BLaER1 treated with 17β-estradiol and CSF1 and Interleukin-3, amounts not matched to agents 10 nM and 100 nM (cell line): ENCODE measurements around the gene HIBCH.

Experiments
- H3K27ac ChIP-seq, 11 experiments: shearing (Covaris generic); formaldehyde crosslinking; 2 replicates each; pipeline ENCODE4 v1.8.1; 2022
- H3K27me3 ChIP-seq, 11 experiments: shearing (Covaris generic); formaldehyde crosslinking; 2 replicates each; pipeline ENCODE4 v1.8.1; 2022
- H3K36me3 ChIP-seq, 11 experiments: shearing (Covaris generic); formaldehyde crosslinking; 2 replicates each; pipeline ENCODE4 v1.8.1; 2022
- H3K4me1 ChIP-seq, 10 experiments: shearing (Covaris generic); formaldehyde crosslinking; 2 replicates each; pipeline ENCODE4 v1.8.1; 2022
- H3K4me2 ChIP-seq, 11 experiments: shearing (Covaris generic); formaldehyde crosslinking; 2 replicates each; pipeline ENCODE4 v1.8.1; 2022
- H3K4me3 ChIP-seq, 10 experiments: shearing (Covaris generic); formaldehyde crosslinking; 2 replicates each; pipeline ENCODE4 v1.8.1; 2022
- H3K9ac ChIP-seq, 11 experiments: shearing (Covaris generic); formaldehyde crosslinking; 2 replicates each; pipeline ENCODE4 v1.8.1; 2022
- H3K9me3 ChIP-seq, 11 experiments: shearing (Covaris generic); formaldehyde crosslinking; replicated peaks in 1 of 11; 2 replicates each; pipeline ENCODE4 v1.8.1; 2022
- H4K20me1 ChIP-seq, 11 experiments: shearing (Covaris generic); formaldehyde crosslinking; 2 replicates each; pipeline ENCODE4 v1.8.1; 2022
- Cebpa-rat ChIP-seq, 11 experiments: shearing (Covaris generic); IDR thresholded peaks; 2 replicates each; pipeline ENCODE4 v1.8.1; 2022

Gene HIBCH

GRCh38 chr2:190334479-190335224, 15.0 kb upstream of the HIBCH start:
- no peak overlapping the region for H3K27ac ChIP-seq
- H3K4me1 ChIP-seq, result peaks cover 0 to 7% (median 2%) of the 10 kb centered on the region in 10 experiments; a peak in 8 of 20 replicates
- H3K9me3 ChIP-seq, result 0 out of 22 replicates have a peak, but pooled peaks cover 0 to 4% (median 0%) of the 10 kb centered on the region in 11 experiments
- no peaks in the 10 kb centered on the region for H3K36me3 ChIP-seq
- H3K4me2 ChIP-seq, result peak overlapping the region in 3 of 11 experiments; percentile 4 to 39 (median 13); a peak in 4 of 22 replicates
- H3K4me3 ChIP-seq, result no peak overlapping the region
- H4K20me1 ChIP-seq, result no peaks in the 10 kb centered on the region
- no peak for TF ChIP-seq Cebpa-rat (IDR thresholded peaks at IDR 0.05)
- no peaks in the 10 kb centered on the region for H3K27me3 ChIP-seq
- H3K9ac ChIP-seq, result no peak overlapping the region

- Histone ChIP-seq H3K27me3 (no peaks in the 10 kb centered on the region), H3K36me3 (no peaks in the 10 kb centered on the region), H3K9ac (no peak overlapping the region), H4K20me1 (no peaks in the 10 kb centered on the region), H3K9me3 (0 out of 22 replicates have a peak, but pooled peaks cover 0 to 4% (median 0%) of the 10 kb centered on the region in 11 experiments), H3K4me2 (no peak overlapping the region), H3K4me3 (no peak overlapping the region), H3K4me1 (peaks cover 0 to 7% (median 2%) of the 10 kb centered on the region in 10 experiments; a peak in 8 of 20 replicates), H3K27ac (no peak overlapping the region)
- TF ChIP-seq Cebpa-rat (IDR thresholded peaks at IDR 0.05), result no peak
Measured at GRCh38 chr2:190333928-190334327, 14.3 kb upstream of the HIBCH start.

DNA sequence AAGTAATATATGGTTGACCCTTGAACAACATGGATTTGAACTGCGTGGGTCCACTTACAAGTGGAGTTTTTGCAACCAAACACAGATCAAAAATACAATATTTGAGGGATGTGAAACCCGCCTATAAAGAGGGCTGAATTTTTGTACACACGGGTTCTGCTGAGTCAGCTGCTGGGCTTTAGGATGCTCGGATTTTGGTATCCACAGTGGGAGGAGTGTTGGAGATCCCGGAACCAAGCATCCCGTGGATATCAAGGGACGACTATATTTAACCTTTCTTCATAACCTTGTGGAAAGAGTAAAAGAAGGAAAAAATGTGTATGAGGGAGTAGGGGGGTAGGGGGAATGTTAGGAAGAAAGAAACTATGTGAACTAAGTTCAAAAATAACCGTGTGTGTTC, 13.8 kb upstream of the HIBCH start:
- H4K20me1 ChIP-seq, result no peaks in the 10 kb centered on the region
- H3K4me3 ChIP-seq, result no peak overlapping the region

GRCh38 chr2:190328573-190329147, 9.0 kb upstream of the HIBCH start:
- no peak overlapping the region for H3K4me3 ChIP-seq
- H3K9me3 ChIP-seq, result no peaks in the 10 kb centered on the region
- no peaks in the 10 kb centered on the region for H3K27me3 ChIP-seq
- no peak overlapping the region for H3K4me2 ChIP-seq
- no peaks in the 10 kb centered on the region for H4K20me1 ChIP-seq
- no peaks in the 10 kb centered on the region for H3K4me1 ChIP-seq
- no peaks in the 10 kb centered on the region for H3K36me3 ChIP-seq
- no peak for TF ChIP-seq Cebpa-rat (IDR thresholded peaks at IDR 0.05)
- no peak overlapping the region for H3K27ac ChIP-seq
- H3K9ac ChIP-seq, result no peak overlapping the region

More for the DNA sequence above, 13.8 kb upstream of the HIBCH start:
- Histone ChIP-seq H3K27me3 (no peaks in the 10 kb centered on the region), H3K36me3 (no peaks in the 10 kb centered on the region), H3K9ac (no peak overlapping the region), H3K4me1 (peaks cover 0 to 7% (median 2%) of the 10 kb centered on the region in 10 experiments; a peak in 8 of 20 replicates), H3K9me3 (0 out of 22 replicates have a peak, but pooled peaks cover 0 to 4% (median 0%) of the 10 kb centered on the region in 11 experiments), H3K27ac (no peak overlapping the region), H3K4me2 (no peak overlapping the region)
- no peak for TF ChIP-seq Cebpa-rat (IDR thresholded peaks at IDR 0.05)

GRCh38 chr2:190327867-190328572, 8.4 kb upstream of the HIBCH start:
- no peaks in the 10 kb centered on the region for H4K20me1 ChIP-seq
- no peaks in the 10 kb centered on the region for H3K4me1 ChIP-seq
- no peaks in the 10 kb centered on the region for H3K27me3 ChIP-seq
- H3K27ac ChIP-seq, result no peak overlapping the region
- no peaks in the 10 kb centered on the region for H3K9me3 ChIP-seq
- H3K4me3 ChIP-seq, result no peak overlapping the region
- H3K4me2 ChIP-seq, result no peak overlapping the region
- no peak overlapping the region for H3K9ac ChIP-seq
- H3K36me3 ChIP-seq, result no peaks in the 10 kb centered on the region
- no peak for TF ChIP-seq Cebpa-rat (IDR thresholded peaks at IDR 0.05)

GRCh38 chr2:190325588-190325987, 6.0 kb upstream of the HIBCH start:
- Histone ChIP-seq H3K27ac (no peak overlapping the region), H3K36me3 (no peaks in the 10 kb centered on the region), H3K9me3 (no peaks in the 10 kb centered on the region), H4K20me1 (no peaks in the 10 kb centered on the region), H3K4me3 (no peak overlapping the region), H3K4me2 (no peak overlapping the region), H3K9ac (no peak overlapping the region), H3K27me3 (no peaks in the 10 kb centered on the region), H3K4me1 (peaks cover 2 to 8% (median 6%) of the 10 kb centered on the region in 10 experiments; a peak in 19 of 20 replicates)
- no peak for TF ChIP-seq Cebpa-rat (IDR thresholded peaks at IDR 0.05)

GRCh38 chr2:190323406-190323805, 3.8 kb upstream of the HIBCH start:
- no peak overlapping the region for H3K4me3 ChIP-seq
- no peak for TF ChIP-seq Cebpa-rat (IDR thresholded peaks at IDR 0.05)
- H3K27ac ChIP-seq, result no peak overlapping the region
- H3K4me1 ChIP-seq, result peaks cover 14 to 21% (median 18%) of the 10 kb centered on the region in 10 experiments
- no peak overlapping the region for H3K4me2 ChIP-seq
- H3K9ac ChIP-seq, result no peak overlapping the region
- no peaks in the 10 kb centered on the region for H4K20me1 ChIP-seq
- no peaks in the 10 kb centered on the region for H3K27me3 ChIP-seq
- no peaks in the 10 kb centered on the region for H3K36me3 ChIP-seq
- no peaks in the 10 kb centered on the region for H3K9me3 ChIP-seq

GRCh38 chr2:190320696-190321095, 1.1 kb upstream of the HIBCH start:
- H3K27ac ChIP-seq, result peak overlapping the region in 5 of 11 experiments; percentile 1 to 64 (median 48); a peak in 6 of 22 replicates
- no peaks in the 10 kb centered on the region for H3K27me3 ChIP-seq
- H3K36me3 ChIP-seq, result no peaks in the 10 kb centered on the region
- TF ChIP-seq Cebpa-rat (IDR thresholded peaks at IDR 0.05), result no peak
- H4K20me1 ChIP-seq, result peaks cover 0 to 6% (median 0%) of the 10 kb centered on the region in 11 experiments; a peak in 2 of 22 replicates
- H3K9me3 ChIP-seq, result no peaks in the 10 kb centered on the region
- H3K9ac ChIP-seq, result peak overlapping the region in 5 of 11 experiments; percentile 59 to 78 (median 74); a peak in 6 of 22 replicates
- peak overlapping the region; percentile 57 to 90 (median 77); a peak in 21 of 22 replicates for H3K4me2 ChIP-seq
- peak overlapping the region in 6 of 10 experiments; percentile 60 to 83 (median 66); a peak in 10 of 20 replicates for H3K4me3 ChIP-seq
- H3K4me1 ChIP-seq, result peaks cover 31 to 46% (median 40%) of the 10 kb centered on the region in 10 experiments
